ENCODE data around the gene ERC1.

ERC1 gene

GRCh38 chr12:968545-968944 is 22.5 kb upstream of the ERC1 start:
- Mint-ChIP-seq H3K9me3 (no peaks in the 10 kb centered on the region), H3K4me1 (no peaks in the 10 kb centered on the region), H3K4me3 (no peak overlapping the region), H3K36me3 (no peaks in the 10 kb centered on the region), H3K27ac (no peak overlapping the region), H3K27me3 (peaks cover 3% of the 10 kb centered on the region)
- no peak for DNase-seq
- CTCF ChIA-PET = interaction anchor here (1.1 to 1.2 kb wide), 2 partner anchors 9 to 19 kb away, joined by 3 to 4 read pairs; partner anchors contain the start of gene RAD52

GRCh38 chr12:969821-970220 is 21.2 kb upstream of the ERC1 start:
- Mint-ChIP-seq H3K27ac (no peak overlapping the region), H3K4me1 (no peaks in the 10 kb centered on the region), H3K9me3 (no peaks in the 10 kb centered on the region), H3K36me3 (no peaks in the 10 kb centered on the region), H3K27me3 (peaks cover 5% of the 10 kb centered on the region), H3K4me3 (no peak overlapping the region)
- DNase-seq = no peak
- CTCF ChIA-PET = no interaction called here

- H3K27ac Mint-ChIP-seq = no peak overlapping the region
- peaks cover 5% of the 10 kb centered on the region for H3K27me3 Mint-ChIP-seq
- H3K4me3 Mint-ChIP-seq = no peak overlapping the region
- H3K4me1 Mint-ChIP-seq = no peaks in the 10 kb centered on the region
- H3K9me3 Mint-ChIP-seq = no peaks in the 10 kb centered on the region
- DNase-seq = no peak
- H3K36me3 Mint-ChIP-seq = no peaks in the 10 kb centered on the region
- CTCF ChIA-PET = no interaction called here
These were observed 19.0 kb upstream of the ERC1 start for GRCh38 chr12:971991-972390.

- H3K36me3 Mint-ChIP-seq = no peaks in the 10 kb centered on the region
- H3K27me3 Mint-ChIP-seq = peaks cover 5% of the 10 kb centered on the region
- no peak overlapping the region for H3K27ac Mint-ChIP-seq
- DNase-seq = no peak
- CTCF ChIA-PET = interaction anchor here (0.7 kb wide), 1 partner anchor 19 kb away, joined by 3 read pairs; no protein-coding TSS in a partner anchor
- no peaks in the 10 kb centered on the region for H3K4me1 Mint-ChIP-seq
- no peak overlapping the region for H3K4me3 Mint-ChIP-seq
- H3K9me3 Mint-ChIP-seq = no peaks in the 10 kb centered on the region
These were observed 16.7 kb upstream of the ERC1 start for GRCh38 chr12:974271-974862.

DNA sequence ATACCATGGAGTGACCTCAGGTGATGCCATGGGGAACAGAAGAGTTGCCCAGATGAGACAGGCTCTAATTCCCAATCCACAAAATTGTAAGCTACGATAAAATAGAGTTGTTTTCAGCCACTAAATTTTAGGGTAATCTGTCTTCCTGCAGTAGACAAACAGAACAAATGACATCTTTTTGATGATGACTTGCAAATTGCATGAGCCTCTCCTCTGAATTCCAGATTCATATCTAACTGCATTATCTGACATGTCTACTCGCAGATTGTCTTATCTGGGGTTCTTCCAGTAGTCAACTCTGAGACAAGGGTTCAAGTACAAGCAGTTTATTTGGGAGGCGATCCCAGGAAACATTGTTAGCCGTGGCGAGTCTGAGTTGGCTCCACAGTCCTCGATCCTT is 14.4 kb upstream of the ERC1 start:
- Mint-ChIP-seq H3K36me3 (no peaks in the 10 kb centered on the region), H3K4me3 (no peak overlapping the region), H3K9me3 (no peaks in the 10 kb centered on the region), H3K4me1 (no peaks in the 10 kb centered on the region), H3K27ac (no peak overlapping the region), H3K27me3 (peaks cover 5% of the 10 kb centered on the region)
- no peak for DNase-seq
- CTCF ChIA-PET = no interaction called here

GRCh38 chr12:977156-977555 is 13.9 kb upstream of the ERC1 start:
- Mint-ChIP-seq H3K27ac (no peak overlapping the region), H3K4me3 (no peak overlapping the region), H3K4me1 (no peaks in the 10 kb centered on the region), H3K36me3 (no peaks in the 10 kb centered on the region), H3K27me3 (peaks cover 5% of the 10 kb centered on the region), H3K9me3 (no peaks in the 10 kb centered on the region)
- CTCF ChIA-PET = no interaction called here
- DNase-seq = no peak

DNA sequence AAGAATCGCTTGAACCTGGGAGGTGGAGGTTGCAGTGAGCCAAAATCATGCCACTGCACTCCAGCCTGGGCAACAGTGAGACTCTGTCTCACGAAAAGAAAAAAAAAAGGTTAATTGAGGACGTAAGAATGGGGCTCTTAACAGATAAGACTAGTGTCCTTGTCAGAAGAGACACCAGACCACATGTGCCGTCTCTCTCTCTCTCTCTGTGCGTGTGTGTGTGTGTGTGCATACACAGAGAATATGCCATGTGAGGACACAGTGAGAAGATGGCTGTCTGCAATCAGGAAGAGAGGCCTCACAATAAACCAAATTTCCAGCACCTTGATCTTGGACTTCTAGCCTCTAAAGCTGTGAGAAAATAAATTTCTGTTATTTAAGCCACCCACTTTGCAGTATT is 11.7 kb upstream of the ERC1 start:
- Mint-ChIP-seq H3K36me3 (no peaks in the 10 kb centered on the region), H3K27me3 (no peaks in the 10 kb centered on the region), H3K4me1 (no peaks in the 10 kb centered on the region), H3K9me3 (no peaks in the 10 kb centered on the region), H3K4me3 (no peak overlapping the region), H3K27ac (no peak overlapping the region)
- CTCF ChIA-PET = no interaction called here
- no peak for DNase-seq

DNA sequence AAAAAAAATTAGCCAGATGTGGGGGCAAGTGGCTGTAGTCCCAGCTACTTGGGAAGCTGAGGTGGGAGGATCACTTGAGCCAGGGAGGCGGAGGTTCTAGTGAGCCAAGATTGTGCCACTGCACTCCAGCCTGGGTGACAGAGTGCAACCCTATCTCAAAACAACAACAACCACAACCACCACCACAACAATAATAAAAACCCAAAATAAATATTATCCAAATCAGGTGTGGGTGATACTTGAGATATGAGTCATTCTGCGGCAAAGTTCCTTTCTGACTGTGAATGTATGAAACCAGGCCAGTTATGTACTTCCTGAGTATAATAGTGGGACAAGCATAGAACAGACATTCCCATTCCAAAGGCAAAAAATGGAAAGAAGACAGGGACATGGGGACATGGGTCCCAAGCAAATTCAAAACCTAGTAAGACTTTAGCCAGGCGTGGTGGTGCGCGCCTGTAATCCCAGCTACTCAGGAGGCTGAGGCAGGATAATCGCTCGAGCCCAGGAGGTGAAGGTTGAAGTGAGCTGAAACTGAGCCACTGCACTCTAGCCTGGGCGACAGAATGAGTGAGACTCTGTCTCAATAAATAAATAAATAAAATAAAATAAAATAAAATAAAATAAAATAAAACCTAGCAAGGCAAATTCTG is 9.7 kb upstream of the ERC1 start:
- H3K36me3 Mint-ChIP-seq = no peaks in the 10 kb centered on the region
- CTCF ChIA-PET = interaction anchor here (1.5 kb wide), 1 partner anchor 434 kb away, joined by 3 read pairs; no protein-coding TSS in a partner anchor
- H3K9me3 Mint-ChIP-seq = no peaks in the 10 kb centered on the region
- no peaks in the 10 kb centered on the region for H3K27me3 Mint-ChIP-seq
- no peak for DNase-seq
- H3K27ac Mint-ChIP-seq = no peak overlapping the region
- no peaks in the 10 kb centered on the region for H3K4me1 Mint-ChIP-seq
- H3K4me3 Mint-ChIP-seq = no peak overlapping the region

DNA sequence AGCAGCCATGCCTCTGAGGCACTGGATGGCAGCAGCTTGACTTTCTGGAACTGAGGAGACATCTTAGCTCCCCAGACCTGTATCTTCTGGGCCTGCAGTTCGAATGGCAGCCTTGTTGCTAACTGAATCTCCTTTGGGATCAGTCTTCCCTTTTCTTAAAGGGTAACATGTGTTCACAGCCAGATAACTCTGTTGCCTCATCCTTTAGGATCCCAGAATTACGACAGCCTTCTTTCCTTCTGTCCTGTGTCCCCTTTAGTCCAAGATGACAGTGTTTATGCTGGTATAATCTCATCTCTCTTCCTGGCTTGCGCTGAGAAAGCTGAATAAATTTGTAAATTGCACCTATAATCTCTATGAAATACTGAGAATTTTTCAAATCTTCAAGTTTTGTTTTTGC is 9.1 kb upstream of the ERC1 start:
- H3K36me3 Mint-ChIP-seq = no peaks in the 10 kb centered on the region
- CTCF ChIA-PET = interaction anchor here (1.5 kb wide), 1 partner anchor 434 kb away, joined by 3 read pairs; no protein-coding TSS in a partner anchor
- H3K27ac Mint-ChIP-seq = no peak overlapping the region
- DNase-seq = no peak
- no peaks in the 10 kb centered on the region for H3K4me1 Mint-ChIP-seq
- H3K9me3 Mint-ChIP-seq = no peaks in the 10 kb centered on the region
- H3K27me3 Mint-ChIP-seq = no peaks in the 10 kb centered on the region
- H3K4me3 Mint-ChIP-seq = no peak overlapping the region

- Mint-ChIP-seq H3K36me3 (no peaks in the 10 kb centered on the region), H3K9me3 (no peaks in the 10 kb centered on the region), H3K4me1 (peaks cover 37% of the 10 kb centered on the region), H3K4me3 (no peak overlapping the region), H3K27me3 (no peaks in the 10 kb centered on the region), H3K27ac (no peak overlapping the region)
- CTCF ChIA-PET = no interaction called here
- no peak for DNase-seq
These were observed 2.4 kb upstream of the ERC1 start for GRCh38 chr12:988646-989045.

- CTCF ChIA-PET = no interaction called here
- Mint-ChIP-seq H3K4me1 (peaks cover 37% of the 10 kb centered on the region), H3K27me3 (no peaks in the 10 kb centered on the region), H3K4me3 (no peak overlapping the region), H3K27ac (no peak overlapping the region), H3K9me3 (no peaks in the 10 kb centered on the region), H3K36me3 (no peaks in the 10 kb centered on the region)
- DNase-seq = no peak
These were observed 2.0 kb upstream of the ERC1 start for GRCh38 chr12:989051-989450.

GRCh38 chr12:989751-990660 is 1.0 kb upstream of the ERC1 start:
- H3K4me3 Mint-ChIP-seq = peak overlapping the region; percentile 76
- peaks cover 37% of the 10 kb centered on the region for H3K4me1 Mint-ChIP-seq
- DNase-seq = peak; percentile 75
- CTCF ChIA-PET = interaction anchor here (0.5 to 1.3 kb wide), 3 partner anchors 10 to 540 kb away, joined by 3 to 7 read pairs (median 4); partner anchors contain the start of gene RAD52
- H3K27me3 Mint-ChIP-seq = no peaks in the 10 kb centered on the region
- H3K9me3 Mint-ChIP-seq = no peaks in the 10 kb centered on the region
- H3K36me3 Mint-ChIP-seq = no peaks in the 10 kb centered on the region
- H3K27ac Mint-ChIP-seq = peak overlapping the region; percentile 85

DNA sequence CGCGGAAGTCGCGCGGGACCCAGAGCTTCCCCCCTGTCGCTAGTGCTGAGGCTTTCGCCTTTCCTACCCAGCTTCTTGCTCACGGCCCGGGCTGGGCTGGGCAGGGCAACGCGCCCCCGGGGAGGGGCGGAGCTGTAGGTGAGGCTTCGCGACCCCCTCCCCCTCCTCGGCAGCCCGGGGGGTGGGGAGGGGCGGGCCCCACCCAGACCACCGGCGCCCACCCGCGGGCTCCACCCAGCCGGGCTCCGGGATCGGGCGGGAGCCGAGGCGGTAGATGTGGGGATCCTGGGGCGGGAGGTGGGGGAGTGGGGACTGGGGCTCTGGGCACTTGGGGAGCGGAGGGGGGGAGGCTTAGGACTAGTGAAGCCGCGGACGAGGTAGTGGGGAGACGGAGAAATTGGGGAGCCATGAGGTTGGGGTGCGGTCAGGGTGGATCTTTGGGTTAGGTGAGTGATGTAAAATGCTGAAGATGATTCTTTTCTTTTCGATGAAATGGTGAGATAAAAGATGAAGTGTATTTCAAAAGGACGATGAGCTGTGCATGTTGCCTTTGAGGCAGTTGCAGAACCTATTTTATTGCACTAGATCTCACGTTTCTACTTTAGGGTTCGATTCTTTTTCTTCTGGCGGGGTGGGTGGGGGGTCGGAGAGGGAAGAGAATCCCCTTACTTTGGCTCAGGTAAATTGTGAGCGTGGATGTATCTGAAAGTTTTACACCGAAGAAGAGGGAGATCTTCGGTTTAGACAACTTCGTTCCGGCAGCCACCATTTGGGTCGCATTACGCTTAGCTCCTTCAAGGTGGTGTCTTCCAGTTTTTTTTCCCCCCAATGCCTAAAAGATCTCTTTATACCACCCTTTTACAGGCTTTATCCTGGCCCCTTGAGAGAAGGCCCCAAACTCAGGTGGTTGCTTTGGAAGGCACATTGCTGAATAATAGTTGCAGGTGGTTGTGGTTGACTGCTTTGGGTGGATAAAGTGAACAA is 619 bp downstream of the ERC1 start:
- Mint-ChIP-seq H3K27me3 (no peaks in the 10 kb centered on the region), H3K9me3 (no peaks in the 10 kb centered on the region), H3K4me1 (peaks cover 37% of the 10 kb centered on the region), H3K36me3 (no peaks in the 10 kb centered on the region), H3K27ac (peak overlapping the region; percentile 86), H3K4me3 (peak overlapping the region; percentile 88)
- DNase-seq = no peak
- CTCF ChIA-PET = interaction anchor here (1.9 kb wide), 1 partner anchor 126 kb away, joined by 8 read pairs; no protein-coding TSS in a partner anchor

Data from activated naive CD4-positive, alpha-beta T cell treated with anti-CD3 and anti-CD28 coated beads, Interleukin-2, amount 10 ng/mL, durations not matched to agents 7 days and 5 days (primary cell).